H9 (cell line): ENCODE data around the gene SPINT2. TPM values are rescaled to one million over a fixed set of nuclear protein-coding genes. Genes with fewer than 3 reads are reported as not detected.

Experiments
- DNase-seq: peaks from one replicate; pipeline ENCODE4 v3.0.0-alpha.2; 2017
- H2AFZ ChIP-seq: one replicate; pipeline ENCODE4 v1.6.1; 2013; ENCODE audit warnings: mild to moderate bottlenecking, low read length, control low read depth, moderate library complexity
- H2AK5ac ChIP-seq: 2 replicates; pipeline ENCODE4 v1.6.1; 2013; ENCODE audit warnings: low read length, control low read depth, mixed read lengths; ENCODE audit not compliant: insufficient read length
- H2BK120ac ChIP-seq: one replicate; pipeline ENCODE4 v1.6.1; 2013; ENCODE audit warnings: low read depth, mild to moderate bottlenecking, low read length, control low read depth, inconsistent platforms; ENCODE audit not compliant: poor library complexity, severe bottlenecking
- H2BK12ac ChIP-seq: 2 replicates; pipeline ENCODE4 v1.6.1; 2013; ENCODE audit warnings: low read length, control low read depth, mixed read lengths, low read depth; ENCODE audit not compliant: insufficient read length
- H2BK15ac ChIP-seq: 2 replicates; pipeline ENCODE4 v1.6.1; 2013; ENCODE audit warnings: low read depth, low read length, control low read depth
- H2BK20ac ChIP-seq: one replicate; pipeline ENCODE4 v1.6.1; 2013; ENCODE audit warnings: low read depth, mild to moderate bottlenecking, low read length, control low read depth, inconsistent platforms; ENCODE audit not compliant: poor library complexity, severe bottlenecking
- H2BK5ac ChIP-seq: 2 replicates; pipeline ENCODE4 v1.6.1; 2013; ENCODE audit warnings: low read length, control low read depth, mixed read lengths; ENCODE audit not compliant: insufficient read length
- H3K14ac ChIP-seq: 2 replicates; pipeline ENCODE4 v1.6.1; 2013; ENCODE audit warnings: low read length, control low read depth; ENCODE audit not compliant: insufficient read depth
- H3K18ac ChIP-seq: 2 replicates; pipeline ENCODE4 v1.6.1; 2013; ENCODE audit warnings: low read depth, mild to moderate bottlenecking, mixed read lengths, low read length, control low read depth; ENCODE audit not compliant: insufficient read length
- H3K23ac ChIP-seq: 2 replicates; pipeline ENCODE4 v1.6.1; 2013; ENCODE audit warnings: low read length, control low read depth, mixed read lengths, low read depth; ENCODE audit not compliant: insufficient read length
- H3K23me2 ChIP-seq: 2 replicates; pipeline ENCODE4 v1.6.1; 2013; ENCODE audit warnings: low read depth, mild to moderate bottlenecking, mixed read lengths, low read length, control low read depth; ENCODE audit not compliant: insufficient read length, poor library complexity, severe bottlenecking
- H3K27ac ChIP-seq: 2 replicates; pipeline ENCODE4 v1.5.1; 2013; ENCODE audit warnings: low read length, control low read depth, mixed read lengths, low read depth; ENCODE audit not compliant: insufficient read length
- H3K27me3 ChIP-seq: 2 replicates; pipeline ENCODE4 v1.6.1; 2013; ENCODE audit warnings: low read length, control low read depth, inconsistent platforms; ENCODE audit not compliant: insufficient read depth
- H3K4ac ChIP-seq: 2 replicates; pipeline ENCODE4 v1.6.1; 2013; ENCODE audit warnings: low read depth, mild to moderate bottlenecking, control low read depth, inconsistent platforms, low read length, moderate library complexity
- H3K4me1 ChIP-seq: 2 replicates; pipeline ENCODE4 v1.6.1; 2013; ENCODE audit warnings: low read length, control low read depth, inconsistent platforms; ENCODE audit not compliant: insufficient read depth
- H3K4me2 ChIP-seq: 2 replicates; pipeline ENCODE4 v1.6.1; 2013; ENCODE audit warnings: low read length, control low read depth, mixed read lengths; ENCODE audit not compliant: insufficient read length, insufficient read depth
- H3K56ac ChIP-seq: 2 replicates; pipeline ENCODE4 v1.6.1; 2013; ENCODE audit warnings: low read depth, mild to moderate bottlenecking, mixed read lengths, low read length, control low read depth; ENCODE audit not compliant: insufficient read length
- H3K79me1 ChIP-seq: 2 replicates; pipeline ENCODE4 v1.6.1; 2013; ENCODE audit warnings: low read depth, mild to moderate bottlenecking, moderate library complexity, low read length, control low read depth, inconsistent platforms; ENCODE audit not compliant: insufficient read depth, poor library complexity, severe bottlenecking
- H3K79me2 ChIP-seq: 2 replicates; pipeline ENCODE4 v1.6.1; 2013; ENCODE audit warnings: low read length, control low read depth, inconsistent platforms; ENCODE audit not compliant: insufficient read depth
- H3K9ac ChIP-seq: 2 replicates; pipeline ENCODE4 v1.6.1; 2013; ENCODE audit warnings: low read length, control low read depth, mixed read lengths; ENCODE audit not compliant: insufficient read length; ENCODE audit errors: extremely low read depth
- H3K9me3 ChIP-seq: one replicate; pipeline ENCODE4 v1.6.1; 2013; ENCODE audit warnings: low read depth, low read length, inconsistent platforms; ENCODE audit not compliant: control insufficient read depth
- H3T11ph ChIP-seq: one replicate; pipeline ENCODE4 v1.6.1; 2013; ENCODE audit warnings: mild to moderate bottlenecking, low read length, control low read depth, inconsistent platforms
- H4K20me1 ChIP-seq: one replicate; pipeline ENCODE4 v1.6.1; 2013; ENCODE audit not compliant: control insufficient read depth, insufficient read length, insufficient read depth
- H4K5ac ChIP-seq: 2 replicates; pipeline ENCODE4 v1.6.1; 2013; ENCODE audit warnings: low read depth, mild to moderate bottlenecking, mixed read lengths, low read length, control low read depth; ENCODE audit not compliant: insufficient read length
- H4K8ac ChIP-seq: replicated peaks from 2 replicates; pipeline ENCODE4 v1.6.1; 2013; ENCODE audit warnings: low read length, control low read depth, mixed read lengths, low read depth; ENCODE audit not compliant: insufficient read length
- H4K91ac ChIP-seq: 2 replicates; pipeline ENCODE4 v1.6.1; 2013; ENCODE audit warnings: low read depth, mild to moderate bottlenecking, moderate library complexity, mixed read lengths, low read length, control low read depth; ENCODE audit not compliant: insufficient read length
- H3K27ac Mint-ChIP-seq, 3 experiments: 2 replicates in 2 of 3; 3 replicates in 1 of 3; pipeline ENCODE4 v1.8.0; 2020 to 2021; ENCODE audit warnings: mixed read lengths in 3 of 3, mild to moderate bottlenecking in 1 of 3, moderate library complexity in 1 of 3
- H3K27me3 Mint-ChIP-seq: 2 replicates; pipeline ENCODE4 v1.8.0; 2021; ENCODE audit warnings: low read depth, mild to moderate bottlenecking, moderate library complexity, mixed read lengths
- H3K36me3 Mint-ChIP-seq, 3 experiments: 2 replicates in 2 of 3; 3 replicates in 1 of 3; pipeline ENCODE4 v1.8.0; 2020 to 2021; ENCODE audit warnings: low read depth in 3 of 3, mixed read lengths in 3 of 3; ENCODE audit not compliant: insufficient read depth in 1 of 3
- H3K4me1 Mint-ChIP-seq, 2 experiments: 2 replicates each; pipeline ENCODE4 v1.8.0; 2020; ENCODE audit warnings: mixed read lengths in 2 of 2
- H3K4me3 Mint-ChIP-seq, 2 experiments: 2 replicates in 1 of 2; 3 replicates in 1 of 2; pipeline ENCODE4 v1.8.0; 2020 to 2021; ENCODE audit warnings: mild to moderate bottlenecking in 2 of 2, mixed read lengths in 2 of 2, moderate library complexity in 1 of 2
- H3K9me3 Mint-ChIP-seq, 2 experiments: 2 replicates in 1 of 2; 3 replicates in 1 of 2; pipeline ENCODE4 v1.8.0; 2020; ENCODE audit warnings: mild to moderate bottlenecking in 2 of 2, mixed read lengths in 2 of 2, moderate library complexity in 1 of 2
- WGBS: extraction: QIAGEN DNeasy Blood & Tissue Kit; methylation state at CpG from one replicate; pipeline ENCODE4 v1.1.7; 2013; ENCODE audit warnings: missing lambda C conversion rate, low lambda C conversion rate, mixed read lengths; ENCODE audit not compliant: insufficient read length; ENCODE audit errors: extremely low coverage; 5-methylcytosine and 5-hydroxymethylcytosine counted together
- total RNA-seq: library from RNA; stranded (reverse); gene quantifications from 2 replicates; pipeline ENCODE4 v1.2.1, GENCODE V29; 2021
- TF ChIP-seq, protein P1 (sequence below): fragments of 200-600 bp; sonication (generic); conservative IDR thresholded peaks from 3 replicates; pipeline ENCODE4 v1.8.0; 2021; ENCODE audit warnings: antibody characterized with exemption, mild to moderate bottlenecking

Gene SPINT2
- total RNA-seq, 1 experiment from 2014 or later, result 283 TPM

GRCh38 chr19:38247126-38247525 lies 17.2 kb upstream of the SPINT2 start:
- Histone ChIP-seq H2BK15ac (no peak overlapping the region), H3K27ac (no peak overlapping the region), H2AFZ (no peak overlapping the region), H3K79me1 (no peaks in the 10 kb centered on the region), H3K23me2 (peaks cover 7% of the 10 kb centered on the region), H3K79me2 (no peaks in the 10 kb centered on the region), H3K18ac (no peak overlapping the region), H3K23ac (no peak overlapping the region), H4K5ac (no peak overlapping the region), H3T11ph (no peak overlapping the region), H3K4me2 (no peak overlapping the region), H2BK12ac (no peak overlapping the region), H3K9ac (no peak overlapping the region), H2BK20ac (no peak overlapping the region), H4K91ac (no peak overlapping the region), H2BK120ac (no peak overlapping the region), H2BK5ac (no peak overlapping the region), H3K4me1 (peaks cover 3% of the 10 kb centered on the region; the same call in 1 of the 2 replicates), H3K56ac (no peak overlapping the region), H2AK5ac (no peak overlapping the region), H4K20me1 (no peaks in the 10 kb centered on the region), H3K27me3 (no peaks in the 10 kb centered on the region), H4K8ac (no peak overlapping the region), H3K4ac (no peak overlapping the region), H3K14ac (no peak overlapping the region), H3K9me3 (no peaks in the 10 kb centered on the region)
- peaks cover 8% of the 10 kb centered on the region for H3K27me3 Mint-ChIP-seq
- H3K9me3 Mint-ChIP-seq, result no peaks in the 10 kb centered on the region; a peak in 1 of 5 replicates
- TF ChIP-seq, protein P1, sequence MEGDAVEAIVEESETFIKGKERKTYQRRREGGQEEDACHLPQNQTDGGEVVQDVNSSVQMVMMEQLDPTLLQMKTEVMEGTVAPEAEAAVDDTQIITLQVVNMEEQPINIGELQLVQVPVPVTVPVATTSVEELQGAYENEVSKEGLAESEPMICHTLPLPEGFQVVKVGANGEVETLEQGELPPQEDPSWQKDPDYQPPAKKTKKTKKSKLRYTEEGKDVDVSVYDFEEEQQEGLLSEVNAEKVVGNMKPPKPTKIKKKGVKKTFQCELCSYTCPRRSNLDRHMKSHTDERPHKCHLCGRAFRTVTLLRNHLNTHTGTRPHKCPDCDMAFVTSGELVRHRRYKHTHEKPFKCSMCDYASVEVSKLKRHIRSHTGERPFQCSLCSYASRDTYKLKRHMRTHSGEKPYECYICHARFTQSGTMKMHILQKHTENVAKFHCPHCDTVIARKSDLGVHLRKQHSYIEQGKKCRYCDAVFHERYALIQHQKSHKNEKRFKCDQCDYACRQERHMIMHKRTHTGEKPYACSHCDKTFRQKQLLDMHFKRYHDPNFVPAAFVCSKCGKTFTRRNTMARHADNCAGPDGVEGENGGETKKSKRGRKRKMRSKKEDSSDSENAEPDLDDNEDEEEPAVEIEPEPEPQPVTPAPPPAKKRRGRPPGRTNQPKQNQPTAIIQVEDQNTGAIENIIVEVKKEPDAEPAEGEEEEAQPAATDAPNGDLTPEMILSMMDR, result no peak
- WGBS, result no CpG with 5 or more reads among the region's 5 CpGs
- no peak for DNase-seq
- H3K27ac Mint-ChIP-seq, result no peak overlapping the region
- H3K4me1 Mint-ChIP-seq, result peaks cover 24 to 42% of the 10 kb centered on the region in 2 experiments
- no peaks in the 10 kb centered on the region; a peak in 1 of 7 replicates for H3K36me3 Mint-ChIP-seq
- no peak overlapping the region for H3K4me3 Mint-ChIP-seq
